Esophagus muscularis mucosa (tissue), 4 donors: ENCODE data around the gene TRIP11.

ENCODE experiments used
- CTCF ChIP-seq, 3 experiments: fragments of 200-600 bp in 2 of 3; fragments of 450-650 bp in 1 of 3; sonication (generic) in 2 of 3; IDR thresholded peaks; one replicate each; pipeline ENCODE4 v1.5.1; 2017 to 2019; ENCODE audit warnings: antibody characterized with exemption in 3 of 3, mild to moderate bottlenecking in 2 of 3, moderate library complexity in 1 of 3
- EP300 ChIP-seq: sonication (generic); formaldehyde crosslinking; IDR thresholded peaks from one replicate; pipeline ENCODE4 v1.6.1; 2017; ENCODE audit warnings: antibody characterized with exemption
- POLR2A ChIP-seq: fragments of 450-650 bp; IDR thresholded peaks from one replicate; pipeline ENCODE4 v1.6.1; 2017; ENCODE audit warnings: antibody characterized with exemption, moderate library complexity, mild to moderate bottlenecking, low read depth
- POLR2AphosphoS5 ChIP-seq, 2 donors: sonication (generic); formaldehyde crosslinking; IDR thresholded peaks; one replicate each; pipeline ENCODE4 v1.6.1; 2017; ENCODE audit warnings: antibody characterized with exemption in 2 of 2

- no peak for TF ChIP-seq CTCF (IDR thresholded peaks at IDR 0.05)
- TF ChIP-seq POLR2A, result no peak
- TF ChIP-seq EP300, result no peak
- no peak for TF ChIP-seq POLR2AphosphoS5 (IDR thresholded peaks at IDR 0.05)
Measured at GRCh38 chr14:91964011-91964410, 75.8 kb downstream of the TRIP11 start.
